Endothelial cell of hepatic sinusoid (primary cell): ENCODE results near the gene TECPR2.

ENCODE experiments used
- in situ Hi-C: cut with HindIII; loops from 2 replicates; pipeline ENCODE4 v1.10.0; 2017; ENCODE audit warnings: low sequenced_read_pairs

The TECPR2 gene

GRCh38 chr14:102424520-102424919, 61.8 kb downstream of the TECPR2 start:
- in situ Hi-C loops = no loop called here

GRCh38 chr14:102424923-102425322, 62.2 kb downstream of the TECPR2 start:
- in situ Hi-C loops = no loop called here

GRCh38 chr14:102426796-102427195, 64.1 kb downstream of the TECPR2 start:
- in situ Hi-C loops = no loop called here

- in situ Hi-C loops = no loop called here
Measured at GRCh38 chr14:102427642-102428041, 64.9 kb downstream of the TECPR2 start.

- in situ Hi-C loops = no loop called here
Measured at GRCh38 chr14:102430212-102430908, 67.6 kb downstream of the TECPR2 start.

GRCh38 chr14:102431751-102432150, 69.0 kb downstream of the TECPR2 start:
- in situ Hi-C loops = no loop called here

- in situ Hi-C loops = no loop called here
Measured at GRCh38 chr14:102434647-102435175, 72.0 kb downstream of the TECPR2 start.

GRCh38 chr14:102437997-102438915, 75.5 kb downstream of the TECPR2 start:
- in situ Hi-C loops = no loop called here

GRCh38 chr14:102439556-102439955, 76.8 kb downstream of the TECPR2 start:
- in situ Hi-C loops = no loop called here

GRCh38 chr14:102440392-102440791, 77.7 kb downstream of the TECPR2 start:
- in situ Hi-C loops = loop anchor here (5.0 to 10.0 kb wide), 3 partner anchors 56 to 404 kb away; partner anchors contain the start of gene ANKRD9

GRCh38 chr14:102442241-102443211, 79.8 kb downstream of the TECPR2 start:
- in situ Hi-C loops = loop anchor here (5.0 to 10.0 kb wide), 3 partner anchors 58 to 402 kb away; partner anchors contain the start of gene ANKRD9

- in situ Hi-C loops = loop anchor here (10.0 kb wide), 2 partner anchors 60 to 400 kb away; no protein-coding TSS in a partner anchor
Measured at GRCh38 chr14:102445066-102445465, 82.3 kb downstream of the TECPR2 start.

GRCh38 chr14:102445641-102446040, 82.9 kb downstream of the TECPR2 start:
- in situ Hi-C loops = loop anchor here (10.0 kb wide), 2 partner anchors 61 to 399 kb away; no protein-coding TSS in a partner anchor

GRCh38 chr14:102450206-102451063, 87.7 kb downstream of the TECPR2 start:
- in situ Hi-C loops = no loop called here

- in situ Hi-C loops = no loop called here
Measured at GRCh38 chr14:102451064-102451352, 88.3 kb downstream of the TECPR2 start.

- in situ Hi-C loops = no loop called here
Measured at GRCh38 chr14:102452302-102452701, 89.6 kb downstream of the TECPR2 start.

GRCh38 chr14:102454711-102455110, 92.0 kb downstream of the TECPR2 start:
- in situ Hi-C loops = no loop called here

GRCh38 chr14:102457509-102457908, 94.8 kb downstream of the TECPR2 start:
- in situ Hi-C loops = no loop called here

GRCh38 chr14:102461490-102462338, 99.0 kb downstream of the TECPR2 start:
- in situ Hi-C loops = no loop called here
